Superior temporal gyrus (tissue), 1 donor: ENCODE results near the gene CLIC3.

Experiments
- DNase-seq: peaks from one replicate; pipeline ENCODE4 v3.0.0-alpha.2; 2016; ENCODE audit errors: extremely low spot score

CLIC3 gene

DNA sequence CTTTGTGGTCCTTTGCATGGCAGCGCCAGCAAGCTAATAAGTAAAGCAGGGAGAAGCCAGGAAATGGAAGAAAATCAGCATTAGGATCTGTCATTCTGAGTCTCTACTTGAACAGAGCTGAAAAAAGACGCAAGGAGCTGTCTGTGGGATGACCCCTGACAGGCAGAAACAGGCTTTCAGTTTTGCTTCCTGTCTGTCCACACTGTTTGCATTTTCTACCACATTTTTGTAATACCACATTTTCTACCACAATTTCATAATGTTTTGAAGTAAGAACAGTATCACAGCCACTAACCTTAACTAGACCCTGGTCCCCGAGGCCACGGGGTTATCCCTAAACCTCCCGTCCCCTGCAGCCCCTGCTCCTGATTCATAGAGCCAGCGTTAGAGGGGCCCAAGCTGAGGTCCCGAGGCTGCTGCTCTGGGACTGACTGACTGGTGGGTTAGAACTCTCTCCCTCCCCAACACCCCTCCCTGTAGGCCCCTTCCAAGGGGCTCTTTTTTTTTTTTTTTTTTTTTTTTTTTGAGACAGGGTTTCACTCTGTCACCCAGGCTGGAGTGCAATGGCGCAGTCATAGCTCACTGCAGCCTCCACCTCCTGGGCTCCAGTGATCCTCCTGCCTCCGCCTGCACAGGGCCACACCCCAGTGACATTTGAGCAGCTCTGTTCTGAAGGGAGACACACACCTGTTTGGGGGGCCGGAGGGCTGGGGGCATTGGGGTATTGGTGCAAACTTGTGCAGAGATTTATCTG, 4.0 kb upstream of the CLIC3 start:
- DNase-seq: no peak

DNA sequence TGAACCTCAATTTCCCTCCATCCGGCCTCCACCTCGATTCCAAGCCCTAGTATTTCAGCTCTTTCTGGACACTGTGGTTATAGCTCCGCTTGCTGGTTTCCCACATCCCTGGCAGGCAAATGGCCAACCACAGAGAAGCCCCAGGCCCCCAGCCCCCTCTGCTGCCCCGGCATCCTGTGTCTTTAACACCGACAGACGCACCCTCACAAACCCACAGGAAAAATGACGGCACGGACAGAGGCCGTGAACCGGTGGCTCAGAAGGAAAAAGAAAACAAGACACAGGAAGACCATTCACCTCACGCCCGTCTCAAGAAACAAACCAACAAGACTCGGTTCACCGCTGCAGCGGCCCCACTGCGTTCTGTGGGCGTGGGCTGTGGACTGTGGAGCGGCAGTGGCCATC, 1.5 kb upstream of the CLIC3 start:
- no peak for DNase-seq

DNA sequence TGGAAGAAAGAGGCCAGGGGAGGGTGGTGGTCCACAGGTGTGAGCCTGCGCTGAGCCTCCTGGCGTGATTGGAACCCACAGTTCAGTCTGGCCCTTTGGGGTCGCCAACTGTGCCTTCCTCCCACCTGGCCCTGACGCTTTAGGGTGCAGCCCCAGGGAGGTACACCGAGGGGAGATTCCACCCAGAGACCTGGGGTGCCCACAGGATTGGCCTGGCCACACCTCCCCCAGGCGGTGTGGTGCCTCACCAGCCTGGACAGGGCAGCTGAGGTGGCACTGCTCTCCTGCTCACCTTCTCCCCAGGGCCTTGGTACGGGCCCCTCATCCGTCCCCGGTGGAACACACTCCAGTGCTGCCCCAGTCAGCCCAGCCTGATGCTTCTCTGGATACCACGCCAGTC, 1.0 kb upstream of the CLIC3 start:
- no peak for DNase-seq

DNA sequence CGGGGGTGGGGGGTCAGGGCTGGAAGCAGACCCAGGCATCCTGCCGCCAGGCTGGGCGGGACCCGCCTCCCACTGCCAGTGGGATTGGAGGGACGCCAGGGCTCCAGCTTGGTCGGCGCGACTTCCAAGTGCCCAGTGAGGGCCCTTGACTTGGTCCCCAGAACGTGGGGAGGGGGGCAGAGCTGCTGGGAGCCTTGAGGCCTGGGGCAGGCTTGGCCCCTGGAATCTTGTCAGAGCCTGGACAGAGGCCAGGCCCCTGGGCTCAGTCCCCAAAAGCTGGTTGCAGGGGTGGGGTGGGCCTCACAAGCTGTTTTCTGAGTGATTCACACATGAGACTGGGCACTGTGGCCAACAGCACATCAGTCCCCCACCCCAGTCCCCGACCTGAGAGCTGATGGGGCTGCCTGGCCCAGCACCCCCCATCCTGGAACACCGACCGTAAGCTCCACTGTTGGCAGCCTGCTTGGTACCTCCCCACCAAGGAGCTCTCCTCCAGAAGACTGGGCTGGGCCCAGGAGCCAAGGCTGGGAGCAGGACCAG, 526 bp downstream of the CLIC3 start:
- DNase-seq: no peak

DNA sequence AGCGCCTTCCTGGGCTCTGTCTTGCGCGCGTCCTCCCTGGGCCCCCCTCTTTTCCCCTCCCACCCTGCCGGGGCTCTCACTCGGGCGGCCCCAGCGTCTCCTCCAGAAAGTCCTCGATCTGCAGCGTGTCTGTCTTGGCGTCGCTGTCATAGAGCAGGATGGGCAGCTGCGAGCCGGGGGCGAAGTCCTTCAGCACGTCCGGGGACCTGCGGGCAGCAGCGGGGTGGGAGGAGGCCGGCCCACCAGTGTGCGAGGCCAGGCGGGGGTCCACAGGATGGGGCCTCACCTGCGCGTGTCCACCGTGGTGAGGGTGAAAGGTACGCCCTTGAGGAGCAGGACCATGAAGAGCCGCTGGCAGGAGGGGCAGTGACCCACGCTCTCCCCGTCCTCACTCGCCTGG, 1.0 kb downstream of the CLIC3 start:
- no peak for DNase-seq

DNA sequence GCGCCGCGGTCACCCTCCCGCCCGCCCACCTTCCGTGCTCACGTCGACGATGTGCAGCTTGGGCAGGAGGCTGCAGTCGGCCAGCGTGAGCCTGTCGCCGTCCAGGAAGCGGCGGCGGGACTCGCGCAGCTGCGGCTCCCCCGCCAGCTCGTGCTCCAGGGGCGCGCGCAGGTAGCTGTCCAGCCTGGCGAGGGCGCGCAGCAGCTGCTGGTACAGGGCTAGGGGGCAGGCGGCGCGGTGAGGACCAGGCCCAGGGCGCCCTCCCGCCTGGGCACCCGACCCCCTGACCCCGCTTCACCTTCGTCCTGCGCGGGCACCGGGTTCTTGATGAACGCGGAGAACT, 1.5 kb downstream of the CLIC3 start:
- DNase-seq: no peak

DNA sequence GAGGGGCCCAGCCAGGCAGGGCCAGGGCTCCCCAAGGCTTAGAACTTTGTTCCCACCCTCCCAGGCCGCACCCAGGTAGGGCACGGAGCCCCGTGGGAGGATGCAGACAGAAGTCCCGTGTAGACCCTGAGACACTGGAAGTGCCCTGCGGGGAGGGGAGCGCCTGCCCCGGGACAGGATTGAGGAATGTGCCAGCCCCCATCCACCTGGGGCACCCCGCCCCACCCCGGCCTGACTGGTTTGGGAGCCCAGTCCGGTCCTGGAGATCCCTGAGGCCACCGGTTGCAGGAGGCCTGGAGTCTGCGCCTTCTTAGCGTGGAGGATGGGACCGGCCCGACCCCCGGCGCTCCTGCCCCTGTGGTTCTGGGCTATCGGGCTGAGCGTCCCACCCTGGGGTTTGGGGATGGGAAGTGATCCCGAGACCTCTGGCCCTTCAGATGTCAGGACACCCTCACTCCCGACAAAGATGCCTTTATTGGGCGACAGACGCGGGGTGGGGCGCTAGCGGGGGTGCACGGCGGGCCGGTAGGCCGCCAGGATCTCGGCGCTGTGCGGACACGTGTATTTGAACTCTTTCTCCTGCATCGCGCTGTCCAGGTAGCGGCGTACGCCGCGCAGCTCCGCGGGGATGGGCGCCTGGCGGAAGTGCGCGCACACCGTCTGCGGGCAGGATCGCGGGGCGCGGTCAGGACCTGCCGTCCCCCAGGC, 2.0 kb downstream of the CLIC3 start:
- no peak for DNase-seq

DNA sequence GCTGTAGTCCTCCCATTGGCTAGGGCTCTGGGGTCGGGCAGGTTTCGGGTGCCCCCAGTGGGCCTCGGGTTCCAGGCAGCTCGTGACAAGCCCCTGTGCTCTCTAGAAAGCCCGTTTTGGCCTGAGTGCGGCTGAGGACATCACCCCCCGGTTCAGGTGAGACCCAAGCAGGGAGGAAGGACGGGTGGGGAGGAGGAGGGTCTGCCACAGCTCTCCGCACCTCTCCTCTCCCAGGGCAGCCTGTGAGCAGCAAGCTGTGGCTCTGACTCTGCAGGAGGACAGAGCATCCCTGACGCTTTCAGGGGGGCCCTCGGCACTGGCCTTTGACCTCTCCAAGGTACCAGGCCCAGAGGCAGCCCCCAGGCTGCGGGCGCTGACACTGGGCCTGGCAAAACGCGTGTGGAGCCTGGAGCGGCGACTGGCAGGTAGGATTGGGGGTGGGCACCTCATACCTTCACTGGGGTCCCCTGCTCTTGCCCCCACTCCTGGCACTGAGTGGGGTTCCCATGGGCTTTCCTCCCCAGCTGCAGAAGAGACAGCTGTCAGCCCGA, 3.5 kb downstream of the CLIC3 start:
- no peak for DNase-seq

DNA sequence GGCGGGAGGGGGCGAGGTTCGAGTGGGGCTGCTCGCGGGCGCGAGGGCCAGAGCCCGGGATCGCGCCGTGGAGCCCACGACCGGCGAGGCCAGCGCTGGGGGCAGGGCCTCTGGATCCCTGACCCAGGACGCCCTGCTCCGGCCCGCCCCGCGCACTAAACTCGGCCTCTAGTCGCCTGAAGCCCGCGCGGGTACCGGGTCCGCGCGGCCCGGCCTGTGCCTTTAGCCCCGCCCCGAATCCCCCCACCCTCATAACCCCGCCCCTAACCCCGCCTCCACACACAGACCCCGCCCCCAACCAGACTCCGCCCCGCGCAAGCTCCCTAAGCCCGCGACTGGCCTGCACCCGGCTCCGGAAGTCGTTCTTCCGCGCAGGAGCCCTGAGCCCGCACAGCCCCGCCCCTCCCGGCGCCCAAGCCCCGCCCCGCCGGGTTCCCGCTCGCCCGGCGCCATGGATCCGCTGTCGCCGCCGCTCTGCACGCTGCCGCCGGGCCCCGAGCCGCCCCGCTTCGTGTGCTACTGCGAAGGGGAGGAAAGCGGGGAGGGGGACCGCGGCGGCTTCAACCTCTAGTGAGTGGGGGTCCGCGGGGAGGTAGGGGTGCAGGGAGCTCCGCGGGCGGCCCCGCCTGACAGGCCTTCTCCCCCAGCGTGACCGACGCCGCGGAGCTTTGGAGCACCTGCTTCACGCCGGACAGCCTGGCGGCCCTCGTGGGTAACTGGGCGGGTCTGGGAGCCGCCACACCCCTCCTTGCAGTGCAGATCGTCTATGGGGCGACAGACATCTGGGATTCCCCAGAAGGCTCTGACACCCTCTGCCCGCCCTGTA, 4.2 kb downstream of the CLIC3 start, which contains the start of gene PAXX:
Gene PAXX (plus strand): TSS at position 430 of the 826 bp plus-strand sequence. CDS start 22 bp downstream, at position 452.
- peak; percentile 82 for DNase-seq

DNA sequence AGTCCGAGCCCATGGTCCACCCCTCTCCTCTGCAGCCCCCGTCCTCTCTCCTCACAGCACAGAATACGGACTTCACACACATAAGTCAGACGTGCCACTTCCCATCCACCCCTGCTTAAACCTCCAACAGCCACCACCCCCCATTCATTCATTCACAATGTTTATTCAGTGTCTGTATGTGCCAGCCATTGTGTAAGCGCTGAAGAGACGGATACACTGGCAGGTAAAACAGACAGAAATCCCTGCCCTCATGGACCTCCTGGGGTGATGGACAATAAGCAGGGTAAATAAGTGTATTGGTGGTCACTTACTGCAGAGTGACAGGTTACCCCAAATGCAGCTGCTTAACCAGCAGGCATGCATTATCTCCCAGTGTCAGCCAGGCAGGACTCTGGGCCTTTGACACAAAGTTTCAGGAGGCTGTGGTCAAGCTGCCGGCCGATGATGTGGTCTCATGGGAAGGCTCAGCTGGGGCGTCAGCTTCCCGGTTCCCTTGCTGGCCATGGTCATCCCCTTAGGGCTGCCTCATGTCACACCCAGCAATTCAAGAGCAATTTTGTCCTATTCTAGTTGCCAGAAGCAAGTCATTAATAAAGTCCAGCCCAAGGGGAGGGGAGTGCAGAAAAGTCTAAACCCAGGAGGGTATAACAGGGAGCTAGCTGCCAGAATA, 6.0 kb downstream of the CLIC3 start:
- DNase-seq: no peak

DNA sequence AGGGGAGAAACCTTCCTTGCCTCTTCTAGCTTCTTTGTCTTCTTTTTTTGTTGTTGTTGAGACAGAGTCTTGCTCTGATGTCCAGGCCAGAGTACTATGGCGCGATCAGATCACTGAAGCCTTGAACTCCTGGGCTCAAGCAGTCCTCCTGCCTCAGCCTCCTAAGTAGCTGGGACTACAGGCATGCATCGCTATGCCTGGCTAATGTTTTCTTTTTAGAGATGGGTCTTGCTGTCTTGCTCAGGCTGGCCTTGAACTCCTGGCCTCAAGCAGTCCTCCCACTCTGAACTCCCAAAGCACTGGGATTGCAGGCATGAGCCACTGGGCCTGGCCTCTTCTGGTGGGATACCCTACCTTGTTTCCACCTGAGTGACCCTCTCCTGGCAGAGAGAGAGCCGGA, 7.5 kb downstream of the CLIC3 start:
- no peak for DNase-seq

DNA sequence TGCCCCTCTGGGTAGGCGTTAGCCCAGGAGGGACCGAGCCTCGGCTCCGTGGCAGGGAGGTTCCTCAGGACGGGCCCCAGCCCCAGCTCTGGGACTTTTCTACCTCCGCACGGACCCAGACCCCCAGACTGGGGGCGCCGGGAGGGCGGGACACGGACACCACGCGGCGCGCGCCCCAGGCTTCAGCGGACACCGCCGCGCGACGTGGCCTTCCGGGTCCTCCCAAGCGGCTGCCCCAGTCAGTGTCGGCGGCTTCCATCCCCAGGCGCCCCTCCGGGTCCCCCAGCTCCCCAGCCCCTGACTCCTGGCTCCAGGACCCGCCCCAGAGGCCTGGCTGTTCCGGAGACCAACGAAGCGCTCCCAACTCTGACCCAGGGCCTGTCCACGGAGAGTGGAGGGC, 10.5 kb downstream of the CLIC3 start:
- DNase-seq: no peak

DNA sequence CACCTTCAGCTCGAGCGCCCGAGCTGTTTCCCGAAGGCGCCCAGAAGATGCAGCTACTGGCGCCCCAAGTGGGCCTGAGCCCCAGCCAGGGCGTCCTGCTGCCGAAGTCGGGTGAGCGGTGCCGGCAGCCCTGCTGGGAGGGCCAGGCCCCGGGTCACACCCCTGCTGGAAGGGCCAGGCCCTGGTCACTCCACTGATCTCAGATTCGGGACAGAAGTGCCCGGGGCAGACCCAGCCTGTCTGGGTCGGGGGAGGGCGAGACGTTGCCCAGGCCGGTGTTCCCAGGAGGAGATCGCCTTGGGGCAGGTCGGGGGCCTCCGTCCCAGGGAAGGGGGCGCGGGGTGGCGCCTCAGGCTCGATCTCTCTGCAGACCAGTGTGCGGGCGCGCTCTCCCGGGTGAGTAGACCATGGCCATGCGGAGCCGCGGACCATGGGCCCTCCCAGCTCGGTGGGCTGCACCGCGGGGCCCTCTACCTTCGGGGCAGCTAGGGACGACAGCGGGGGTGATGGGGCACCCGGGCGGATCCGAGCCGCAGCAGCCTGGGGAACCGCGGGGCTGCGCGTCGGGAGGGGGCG, 11.3 kb downstream of the CLIC3 start:
- no peak for DNase-seq

DNA sequence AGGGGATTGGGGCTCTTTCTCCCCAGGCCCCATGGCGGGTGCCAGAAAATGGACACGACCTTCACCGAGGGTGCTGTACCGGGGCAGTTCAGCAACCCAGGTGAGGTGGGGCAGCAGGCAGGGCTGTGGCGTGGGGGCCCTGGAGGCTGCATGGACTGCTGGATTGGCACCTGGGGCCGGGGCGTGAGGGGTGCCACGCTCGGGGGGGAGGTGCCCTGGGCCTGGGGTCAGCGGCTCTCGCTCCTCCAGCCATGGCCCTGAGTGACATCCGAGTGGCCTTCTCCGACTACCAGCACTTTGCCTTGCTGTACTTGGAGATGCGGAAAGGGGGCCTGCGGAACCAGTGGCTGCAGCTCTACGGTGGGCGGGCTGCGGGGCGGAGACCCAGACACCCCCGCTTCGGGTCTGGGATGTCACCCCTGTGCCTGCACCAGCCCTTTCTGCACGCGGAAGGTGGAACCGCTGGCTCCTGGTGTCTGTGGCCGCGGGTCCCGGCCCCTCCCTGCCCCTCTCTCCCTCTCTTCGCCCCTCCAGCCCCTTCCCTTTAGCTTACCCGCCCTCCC, 11.8 kb downstream of the CLIC3 start:
- DNase-seq: no peak

DNA sequence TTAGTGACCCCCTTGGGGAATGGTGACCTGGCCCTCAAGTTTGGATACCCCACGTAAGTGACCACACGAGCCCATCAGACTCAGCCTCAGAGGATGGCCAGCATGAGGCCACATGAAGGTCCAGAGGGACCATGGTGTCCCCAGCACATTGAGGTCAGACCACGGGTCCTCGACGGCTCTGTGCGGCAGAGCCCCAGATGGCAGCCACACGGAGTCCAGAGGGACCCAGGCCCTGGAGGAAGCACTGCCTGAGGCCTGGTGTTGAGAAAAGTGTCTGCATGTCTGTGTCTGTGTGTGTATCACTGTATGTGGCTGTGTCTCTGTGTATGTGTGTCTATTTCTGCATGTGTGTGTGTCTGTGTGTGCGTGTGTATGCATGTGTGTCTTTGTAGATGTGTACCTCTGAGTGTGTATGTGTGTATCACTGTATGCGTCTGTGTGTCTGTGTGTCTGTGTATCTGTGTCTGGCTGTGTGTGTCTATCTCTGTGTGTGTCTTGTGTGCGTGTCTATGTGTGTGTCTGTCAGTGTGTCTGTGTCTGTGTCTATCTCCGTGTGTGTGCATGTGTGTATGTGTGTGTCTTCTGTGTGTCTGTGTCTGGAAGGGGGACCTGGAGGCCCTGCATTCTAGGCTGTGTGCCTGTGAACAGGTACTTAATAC, 12.6 kb downstream of the CLIC3 start:
- DNase-seq: no peak

DNA sequence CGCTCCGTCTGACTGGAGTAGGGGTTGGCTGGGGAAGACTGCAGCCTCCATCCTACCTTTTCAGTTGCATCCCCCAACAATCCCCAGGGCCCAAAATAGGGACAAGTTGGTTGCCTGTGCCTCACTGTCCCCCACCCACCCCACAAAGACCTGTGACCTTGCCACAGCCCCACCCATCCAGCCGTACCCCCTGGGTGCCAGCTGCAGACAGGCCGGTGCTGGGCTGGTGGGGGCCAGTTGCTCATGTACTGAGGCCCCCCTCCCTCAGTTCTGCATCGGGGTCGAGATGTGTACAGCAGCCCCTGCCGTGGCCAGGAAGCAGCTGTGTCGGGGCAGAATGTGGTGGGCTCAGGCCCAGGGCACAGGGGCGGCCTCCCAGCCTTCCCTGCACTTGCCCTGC, 13.2 kb downstream of the CLIC3 start:
- DNase-seq: no peak

DNA sequence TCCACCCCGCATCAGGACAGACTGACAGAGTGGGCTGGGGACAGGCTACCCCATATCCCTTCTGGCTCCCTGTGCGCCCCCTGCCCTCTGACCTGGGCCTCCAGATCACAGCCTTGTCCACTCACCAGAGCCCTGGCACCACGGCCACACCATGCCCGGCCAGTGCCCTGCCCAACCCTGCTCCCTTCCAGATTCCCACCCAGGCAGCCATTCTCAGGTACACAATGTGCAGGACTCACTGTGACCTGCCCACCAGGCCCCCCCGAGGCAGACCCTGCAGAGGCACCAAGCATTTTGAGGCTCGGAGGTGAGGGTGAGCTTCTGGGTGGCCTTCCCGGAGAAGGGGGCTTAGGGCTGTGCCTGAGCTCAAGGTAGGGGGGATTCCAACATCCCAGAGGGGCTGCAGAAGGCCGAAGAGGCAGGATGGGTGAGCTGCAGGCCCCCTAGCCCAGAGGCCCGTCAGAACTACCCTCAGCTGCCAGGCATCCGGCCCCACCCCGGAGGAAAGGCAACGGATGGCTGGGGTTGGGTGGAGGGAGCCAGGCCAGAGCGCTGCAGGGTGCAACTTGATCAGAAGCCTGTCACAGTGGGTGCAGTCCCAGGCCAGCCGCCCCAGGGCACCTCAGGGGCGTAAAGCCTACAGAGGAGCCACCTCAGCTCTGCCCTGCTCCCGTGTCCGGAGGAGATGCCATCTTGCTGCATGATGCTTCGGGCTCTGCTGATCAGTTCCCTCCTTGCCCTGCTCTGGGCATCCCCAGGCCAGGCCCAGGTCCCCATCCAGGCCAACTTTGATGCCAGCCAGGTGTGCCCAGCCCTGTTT, 13.9 kb downstream of the CLIC3 start, which contains the start of gene LCNL1:
Gene LCNL1 (plus strand): TSS at position 762 of the 820 bp plus-strand sequence. CDS start 594 bp downstream, outside the sequence.
- peak; percentile 48 for DNase-seq

DNA sequence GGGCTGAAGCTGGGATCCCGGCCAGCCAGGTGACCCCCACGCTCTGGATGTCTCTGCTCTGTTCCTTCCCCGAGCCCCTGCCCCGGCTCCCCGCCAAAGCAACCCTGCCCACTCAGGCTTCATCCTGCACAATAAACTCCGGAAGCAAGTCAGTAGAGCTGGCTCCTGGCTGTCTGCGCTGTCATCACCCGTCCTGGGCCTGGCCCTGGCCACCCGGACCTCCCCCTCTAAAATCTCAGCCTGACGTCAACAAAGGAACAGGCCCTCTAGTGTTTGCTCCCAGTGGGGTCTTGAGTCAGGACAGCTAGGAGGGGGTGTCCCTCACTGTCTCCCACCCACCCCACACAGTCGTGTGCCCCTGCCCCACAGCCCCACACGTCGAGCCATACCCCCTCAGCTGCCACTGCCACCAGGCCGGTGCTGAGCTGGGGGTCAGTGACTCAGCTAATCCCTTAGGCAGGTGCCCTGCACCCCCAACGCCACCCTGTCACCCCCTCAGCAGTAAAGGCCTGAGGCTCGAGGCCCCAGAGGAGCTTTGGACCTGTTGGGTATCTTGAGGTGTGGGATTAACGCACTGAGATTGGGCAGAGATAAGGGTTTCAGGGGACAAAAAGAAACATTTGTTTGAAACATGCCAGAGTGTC, 14.7 kb downstream of the CLIC3 start:
- DNase-seq: peak; percentile 58
